Measurements from ENCODE around the gene EFTUD2.

GRCh38 chr17:44848257-44848795, 50.9 kb downstream of the EFTUD2 start:
- TF ChIP-seq CTCF (IDR thresholded peaks at IDR 0.05) (no peak), POLR2A (IDR thresholded peaks at IDR 0.05) (no peak)

Measured in body of pancreas (tissue), 4 donors.